HEK293 (cell line): ENCODE results near the gene SLC7A14.

Experiments
- CTCF ChIA-PET: fragments of 350-600 bp; formaldehyde crosslinking; extraction: SDS; loops from one replicate; lab custom pipeline; 2021; ENCODE audit warnings: antibody characterized with exemption; lab: Yijun Ruan, JAX
- POLR2A ChIA-PET: fragments of 300-600 bp; formaldehyde crosslinking; extraction: SDS; loops from one replicate; lab custom pipeline; 2020; ENCODE audit warnings: antibody characterized with exemption, inconsistent platforms; lab: Yijun Ruan, JAX
- H3K27ac ChIP-seq: fragments of 200-500 bp; sonication (Bioruptor generic); 2 replicates; pipeline ENCODE4 v1.5.1; 2014; ENCODE audit warnings: low read depth, low read length, control low read depth, inconsistent platforms; ENCODE audit errors: extremely low read depth
- H3K36me3 ChIP-seq, 2 experiments: fragments of 200-500 bp in 1 of 2; sonication (Bioruptor generic) in 1 of 2; 1 replicate in 1 of 2; 2 replicates in 1 of 2; pipeline ENCODE4 v1.5.1; 2014 to 2017; ENCODE audit warnings: inconsistent platforms in 2 of 2, low read length in 2 of 2; ENCODE audit not compliant: control insufficient read depth in 2 of 2, insufficient read depth in 1 of 2
- H3K4me1 ChIP-seq: fragments of 200-500 bp; sonication (Bioruptor generic); 2 replicates; pipeline ENCODE4 v1.5.1; 2014; ENCODE audit warnings: mild to moderate bottlenecking, low read length, inconsistent platforms; ENCODE audit not compliant: control insufficient read depth, insufficient read depth
- H3K4me3 ChIP-seq: 2 replicates; pipeline ENCODE4 v1.5.1; 2011; ENCODE audit warnings: low read depth, mild to moderate bottlenecking, control low read depth, low read length, moderate library complexity
- H3K9me3 ChIP-seq: fragments of 200-500 bp; sonication (Bioruptor generic); 2 replicates; pipeline ENCODE4 v1.5.1; 2014; ENCODE audit warnings: low read depth, low read length, inconsistent platforms; ENCODE audit not compliant: control insufficient read depth, insufficient read depth
- GFI1B ChIP-seq: fragments of 450-650 bp; formaldehyde crosslinking; IDR thresholded peaks from 2 replicates; pipeline ENCODE4 v1.5.1; 2016; ENCODE audit warnings: missing biosample characterization, missing genetic modification characterization
- GLI2 ChIP-seq: fragments of 450-650 bp; formaldehyde crosslinking; IDR thresholded peaks from 2 replicates; pipeline ENCODE4; 2017; ENCODE audit warnings: missing biosample characterization, missing genetic modification characterization, low read depth, borderline replicate concordance
- HOXD13 ChIP-seq: sonication (generic); formaldehyde crosslinking; IDR thresholded peaks from 2 replicates; pipeline ENCODE4 v1.8.0; 2022; ENCODE audit warnings: missing genetic modification reagents, borderline replicate concordance
- KLF1 ChIP-seq: fragments of 450-650 bp; formaldehyde crosslinking; IDR thresholded peaks from 2 replicates; pipeline ENCODE4 v1.5.1; 2016; ENCODE audit warnings: missing biosample characterization, missing genetic modification characterization
- KLF10 ChIP-seq: fragments of 450-650 bp; IDR thresholded peaks from 2 replicates; pipeline ENCODE4 v1.5.1; 2018; ENCODE audit warnings: missing biosample characterization, mild to moderate bottlenecking, missing genetic modification characterization
- MEIS1 ChIP-seq: sonication (generic); formaldehyde crosslinking; IDR thresholded peaks from 2 replicates; pipeline ENCODE4 v1.8.1; 2022; ENCODE audit warnings: missing genetic modification reagents, mild to moderate bottlenecking, borderline replicate concordance
- OVOL3 ChIP-seq: fragments of 450-650 bp; formaldehyde crosslinking; IDR thresholded peaks from 2 replicates; pipeline ENCODE4 v1.5.1; 2016; ENCODE audit warnings: missing biosample characterization, missing genetic modification characterization
- PRDM1 ChIP-seq: fragments of 450-650 bp; formaldehyde crosslinking; IDR thresholded peaks from 2 replicates; pipeline ENCODE4; 2016; ENCODE audit warnings: missing biosample characterization, missing genetic modification characterization
- REPIN1 ChIP-seq: fragments of 450-650 bp; formaldehyde crosslinking; IDR thresholded peaks from 2 replicates; pipeline ENCODE4 v1.5.1; 2017; ENCODE audit warnings: missing biosample characterization, missing genetic modification characterization, low read depth
- SP7 ChIP-seq: fragments of 450-650 bp; formaldehyde crosslinking; IDR thresholded peaks from 2 replicates; pipeline ENCODE4 v1.5.1; 2016; ENCODE audit warnings: missing biosample characterization, missing genetic modification characterization
- WT1 ChIP-seq: fragments of 450-650 bp; formaldehyde crosslinking; IDR thresholded peaks from 2 replicates; pipeline ENCODE4 v1.5.1; 2016; ENCODE audit warnings: missing biosample characterization, missing genetic modification characterization
- ZBTB17 ChIP-seq: fragments of 450-650 bp; formaldehyde crosslinking; IDR thresholded peaks from 2 replicates; pipeline ENCODE4 v1.5.1; 2016; ENCODE audit warnings: missing biosample characterization, missing genetic modification characterization
- ZBTB20 ChIP-seq: fragments of 450-650 bp; formaldehyde crosslinking; IDR thresholded peaks from 2 replicates; pipeline ENCODE4 v1.5.1; 2016; ENCODE audit warnings: missing biosample characterization, missing genetic modification characterization
- ZFP37 ChIP-seq: fragments of 450-650 bp; formaldehyde crosslinking; IDR thresholded peaks from 2 replicates; pipeline ENCODE4 v1.5.1; 2016; ENCODE audit warnings: missing biosample characterization, missing genetic modification characterization
- ZNF10 ChIP-seq: fragments of 450-650 bp; formaldehyde crosslinking; IDR thresholded peaks from 2 replicates; pipeline ENCODE4 v1.5.1; 2017; ENCODE audit warnings: missing biosample characterization, missing genetic modification characterization
- ZNF239 ChIP-seq: fragments of 450-650 bp; formaldehyde crosslinking; IDR thresholded peaks from 2 replicates; pipeline ENCODE4 v1.5.1; 2016; ENCODE audit warnings: missing biosample characterization, missing genetic modification characterization
- ZNF24 ChIP-seq: fragments of 450-650 bp; formaldehyde crosslinking; IDR thresholded peaks from 2 replicates; pipeline ENCODE4 v1.5.1; 2016; ENCODE audit warnings: missing biosample characterization, missing genetic modification characterization
- ZNF292 ChIP-seq: fragments of 450-650 bp; formaldehyde crosslinking; IDR thresholded peaks from 2 replicates; pipeline ENCODE4 v1.5.1; 2016; ENCODE audit warnings: low read depth, missing biosample characterization, missing genetic modification characterization, borderline replicate concordance
- ZNF423 ChIP-seq: fragments of 450-650 bp; formaldehyde crosslinking; IDR thresholded peaks from 2 replicates; pipeline ENCODE4 v1.5.1; 2016; ENCODE audit warnings: missing biosample characterization, missing genetic modification characterization
- ZNF510 ChIP-seq: fragments of 450-650 bp; formaldehyde crosslinking; IDR thresholded peaks from 2 replicates; pipeline ENCODE4 v1.5.1; 2018; ENCODE audit warnings: mild to moderate bottlenecking, missing genetic modification characterization, missing biosample characterization; ENCODE audit not compliant: insufficient replicate concordance
- ZNF571 ChIP-seq: fragments of 450-650 bp; formaldehyde crosslinking; IDR thresholded peaks from 2 replicates; pipeline ENCODE4 v1.5.0; 2017; ENCODE audit warnings: missing biosample characterization, missing genetic modification characterization
- ZNF768 ChIP-seq: fragments of 450-650 bp; formaldehyde crosslinking; IDR thresholded peaks from 2 replicates; pipeline ENCODE4 v1.5.1; 2018; ENCODE audit warnings: missing biosample characterization, mild to moderate bottlenecking, missing genetic modification characterization
- ZNF792 ChIP-seq: fragments of 450-650 bp; formaldehyde crosslinking; IDR thresholded peaks from 2 replicates; pipeline ENCODE4 v1.5.1; 2016; ENCODE audit warnings: missing biosample characterization, missing genetic modification characterization
- TF ChIP-seq, protein P1 (sequence below): fragments of 450-650 bp; formaldehyde crosslinking; IDR thresholded peaks from 2 replicates; pipeline ENCODE4 v1.5.1; 2016; ENCODE audit warnings: missing biosample characterization, missing genetic modification characterization, borderline replicate concordance
- TF ChIP-seq, protein P2 (sequence below): fragments of 450-650 bp; formaldehyde crosslinking; IDR thresholded peaks from 2 replicates; pipeline ENCODE4 v1.5.1; 2017; ENCODE audit warnings: missing biosample characterization, missing genetic modification characterization
- TF ChIP-seq, protein P3 (sequence below): fragments of 450-650 bp; formaldehyde crosslinking; IDR thresholded peaks from 2 replicates; pipeline ENCODE4 v1.5.1; 2017; ENCODE audit warnings: missing biosample characterization, missing genetic modification characterization
- TF ChIP-seq, protein P4 (sequence below): IDR thresholded peaks from 2 replicates; pipeline ENCODE4 v1.6.1; 2011; ENCODE audit warnings: mild to moderate bottlenecking, low read depth, low read length, borderline replicate concordance

Gene SLC7A14

GRCh38 chr3:170635385-170635735 is 49.5 kb upstream of the SLC7A14 start (continued):
- TF ChIP-seq, protein P1, sequence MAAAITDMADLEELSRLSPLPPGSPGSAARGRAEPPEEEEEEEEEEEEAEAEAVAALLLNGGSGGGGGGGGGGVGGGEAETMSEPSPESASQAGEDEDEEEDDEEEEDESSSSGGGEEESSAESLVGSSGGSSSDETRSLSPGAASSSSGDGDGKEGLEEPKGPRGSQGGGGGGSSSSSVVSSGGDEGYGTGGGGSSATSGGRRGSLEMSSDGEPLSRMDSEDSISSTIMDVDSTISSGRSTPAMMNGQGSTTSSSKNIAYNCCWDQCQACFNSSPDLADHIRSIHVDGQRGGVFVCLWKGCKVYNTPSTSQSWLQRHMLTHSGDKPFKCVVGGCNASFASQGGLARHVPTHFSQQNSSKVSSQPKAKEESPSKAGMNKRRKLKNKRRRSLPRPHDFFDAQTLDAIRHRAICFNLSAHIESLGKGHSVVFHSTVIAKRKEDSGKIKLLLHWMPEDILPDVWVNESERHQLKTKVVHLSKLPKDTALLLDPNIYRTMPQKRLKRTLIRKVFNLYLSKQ (tag by site-specific recombination), result no peak
- TF ChIP-seq, protein P2, sequence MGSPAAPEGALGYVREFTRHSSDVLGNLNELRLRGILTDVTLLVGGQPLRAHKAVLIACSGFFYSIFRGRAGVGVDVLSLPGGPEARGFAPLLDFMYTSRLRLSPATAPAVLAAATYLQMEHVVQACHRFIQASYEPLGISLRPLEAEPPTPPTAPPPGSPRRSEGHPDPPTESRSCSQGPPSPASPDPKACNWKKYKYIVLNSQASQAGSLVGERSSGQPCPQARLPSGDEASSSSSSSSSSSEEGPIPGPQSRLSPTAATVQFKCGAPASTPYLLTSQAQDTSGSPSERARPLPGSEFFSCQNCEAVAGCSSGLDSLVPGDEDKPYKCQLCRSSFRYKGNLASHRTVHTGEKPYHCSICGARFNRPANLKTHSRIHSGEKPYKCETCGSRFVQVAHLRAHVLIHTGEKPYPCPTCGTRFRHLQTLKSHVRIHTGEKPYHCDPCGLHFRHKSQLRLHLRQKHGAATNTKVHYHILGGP (tag by site-specific recombination), result no peak
- no peak for TF ChIP-seq ZFP37 (tag by site-specific recombination)
- TF ChIP-seq PRDM1 (tag by site-specific recombination), result no peak
- no peak for TF ChIP-seq ZBTB17
- TF ChIP-seq ZNF768 (tag by site-specific recombination), result no peak
- no peak for TF ChIP-seq ZBTB20 (tag by site-specific recombination)

GRCh38 chr3:170634663-170635384 is 48.9 kb upstream of the SLC7A14 start:
- POLR2A ChIA-PET, result no interaction called here
- Histone ChIP-seq H3K27ac (no peak overlapping the region), H3K36me3 (no peaks in the 10 kb centered on the region), H3K4me3 (no peak overlapping the region)
- TF ChIP-seq GFI1B (tag by site-specific recombination) (no peak), KLF10 (tag by site-specific recombination) (no peak), REPIN1 (no peak), SP7 (tag by site-specific recombination) (no peak), ZNF239 (tag by site-specific recombination) (no peak), HOXD13 (CRISPR knock-in tag) (no peak), ZNF571 (tag by site-specific recombination) (no peak), ZNF423 (tag by site-specific recombination) (no peak), WT1 (tag by site-specific recombination) (no peak), ZNF24 (tag by site-specific recombination) (no peak)
- TF ChIP-seq, protein P3, sequence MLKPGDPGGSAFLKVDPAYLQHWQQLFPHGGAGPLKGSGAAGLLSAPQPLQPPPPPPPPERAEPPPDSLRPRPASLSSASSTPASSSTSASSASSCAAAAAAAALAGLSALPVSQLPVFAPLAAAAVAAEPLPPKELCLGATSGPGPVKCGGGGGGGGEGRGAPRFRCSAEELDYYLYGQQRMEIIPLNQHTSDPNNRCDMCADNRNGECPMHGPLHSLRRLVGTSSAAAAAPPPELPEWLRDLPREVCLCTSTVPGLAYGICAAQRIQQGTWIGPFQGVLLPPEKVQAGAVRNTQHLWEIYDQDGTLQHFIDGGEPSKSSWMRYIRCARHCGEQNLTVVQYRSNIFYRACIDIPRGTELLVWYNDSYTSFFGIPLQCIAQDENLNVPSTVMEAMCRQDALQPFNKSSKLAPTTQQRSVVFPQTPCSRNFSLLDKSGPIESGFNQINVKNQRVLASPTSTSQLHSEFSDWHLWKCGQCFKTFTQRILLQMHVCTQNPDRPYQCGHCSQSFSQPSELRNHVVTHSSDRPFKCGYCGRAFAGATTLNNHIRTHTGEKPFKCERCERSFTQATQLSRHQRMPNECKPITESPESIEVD (tag by site-specific recombination), result no peak
- TF ChIP-seq, all 188 proteins: peak for 0
- H3K9me3 ChIP-seq, result no peaks in the 10 kb centered on the region
- CTCF ChIA-PET, result interaction anchor here (0.6 to 1.2 kb wide), 2 partner anchors 177 to 734 kb away, joined by 5 to 7 read pairs; no protein-coding TSS in a partner anchor
- H3K4me1 ChIP-seq, result no peaks in the 10 kb centered on the region

- ChIA-PET POLR2A (no interaction called here), CTCF (no interaction called here)
- no peaks in the 10 kb centered on the region for H3K4me1 ChIP-seq
- TF ChIP-seq ZNF510 (tag by site-specific recombination) (no peak), ZNF792 (tag by site-specific recombination) (no peak), OVOL3 (tag by site-specific recombination) (no peak), ZNF292 (tag by site-specific recombination) (no peak), GLI2 (tag by site-specific recombination) (no peak), MEIS1 (CRISPR knock-in tag) (no peak), ZNF10 (tag by site-specific recombination) (no peak), ZNF768 (tag by site-specific recombination) (no peak), KLF1 (tag by site-specific recombination) (no peak)
- TF ChIP-seq, protein P4, sequence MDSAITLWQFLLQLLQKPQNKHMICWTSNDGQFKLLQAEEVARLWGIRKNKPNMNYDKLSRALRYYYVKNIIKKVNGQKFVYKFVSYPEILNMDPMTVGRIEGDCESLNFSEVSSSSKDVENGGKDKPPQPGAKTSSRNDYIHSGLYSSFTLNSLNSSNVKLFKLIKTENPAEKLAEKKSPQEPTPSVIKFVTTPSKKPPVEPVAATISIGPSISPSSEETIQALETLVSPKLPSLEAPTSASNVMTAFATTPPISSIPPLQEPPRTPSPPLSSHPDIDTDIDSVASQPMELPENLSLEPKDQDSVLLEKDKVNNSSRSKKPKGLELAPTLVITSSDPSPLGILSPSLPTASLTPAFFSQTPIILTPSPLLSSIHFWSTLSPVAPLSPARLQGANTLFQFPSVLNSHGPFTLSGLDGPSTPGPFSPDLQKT, result no peak
These were observed 47.7 kb upstream of the SLC7A14 start for GRCh38 chr3:170633573-170633972.

More at GRCh38 chr3:170633573-170633972, 47.7 kb upstream of the SLC7A14 start:
- Histone ChIP-seq H3K27ac (no peak overlapping the region), H3K4me3 (no peak overlapping the region), H3K9me3 (no peaks in the 10 kb centered on the region), H3K36me3 (no peaks in the 10 kb centered on the region)
